BE2C (cell line): ENCODE data around the gene TMED5.
A peak's percentile ranks its signal among the peaks of the same experiment; 100 is the strongest.

Source experiments
- DNase-seq: peaks from one replicate; pipeline ENCODE4 v3.0.0-alpha.2; 2020
- H3K27me3 ChIP-seq: fragments of 250-450 bp; sonication (Bioruptor Pico); 2 replicates; pipeline ENCODE4 v1.5.1; 2020; ENCODE audit warnings: mild to moderate bottlenecking
- H3K36me3 ChIP-seq: fragments of 250-450 bp; sonication (Bioruptor Pico); 2 replicates; pipeline ENCODE4 v1.5.1; 2020; ENCODE audit warnings: mild to moderate bottlenecking
- H3K4me1 ChIP-seq: fragments of 250-450 bp; sonication (Bioruptor Pico); 2 replicates; pipeline ENCODE4 v1.5.1; 2020
- H3K4me3 ChIP-seq: 2 replicates; pipeline ENCODE4 v1.5.1; 2011; ENCODE audit warnings: low read depth, low read length
- H3K9me3 ChIP-seq: fragments of 250-450 bp; sonication (Bioruptor Pico); 2 replicates; pipeline ENCODE4 v1.5.1; 2020
- CTCF ChIP-seq: IDR thresholded peaks from 2 replicates; pipeline ENCODE4 v1.5.1; 2012; ENCODE audit warnings: mild to moderate bottlenecking, low read depth, low read length

The TMED5 gene

GRCh38 chr1:93196591-93196990 lies 16.4 kb upstream of the TMED5 start:
- DNase-seq: no peak
- Histone ChIP-seq H3K9me3 (no peaks in the 10 kb centered on the region), H3K36me3 (no peaks in the 10 kb centered on the region), H3K27me3 (no peaks in the 10 kb centered on the region), H3K4me3 (no peak overlapping the region), H3K4me1 (no peaks in the 10 kb centered on the region)
- TF ChIP-seq CTCF: no peak

GRCh38 chr1:93194231-93194990 lies 14.2 kb upstream of the TMED5 start:
- H3K4me1 ChIP-seq: no peaks in the 10 kb centered on the region
- H3K36me3 ChIP-seq: no peaks in the 10 kb centered on the region
- no peak overlapping the region for H3K4me3 ChIP-seq
- TF ChIP-seq CTCF: no peak
- no peak for DNase-seq
- H3K9me3 ChIP-seq: no peaks in the 10 kb centered on the region
- H3K27me3 ChIP-seq: no peaks in the 10 kb centered on the region

- H3K4me1 ChIP-seq: no peaks in the 10 kb centered on the region
- H3K9me3 ChIP-seq: no peaks in the 10 kb centered on the region
- H3K36me3 ChIP-seq: no peaks in the 10 kb centered on the region
- H3K4me3 ChIP-seq: no peak overlapping the region
- H3K27me3 ChIP-seq: no peaks in the 10 kb centered on the region
- no peak for TF ChIP-seq CTCF
- no peak for DNase-seq
These were observed 10.2 kb upstream of the TMED5 start for GRCh38 chr1:93190432-93190831.

- no peaks in the 10 kb centered on the region for H3K4me1 ChIP-seq
- H3K9me3 ChIP-seq: no peaks in the 10 kb centered on the region
- DNase-seq: no peak
- no peak overlapping the region for H3K4me3 ChIP-seq
- no peaks in the 10 kb centered on the region for H3K27me3 ChIP-seq
- no peak for TF ChIP-seq CTCF
- H3K36me3 ChIP-seq: no peaks in the 10 kb centered on the region
These were observed 6.5 kb upstream of the TMED5 start for GRCh38 chr1:93186667-93187066.

- Histone ChIP-seq H3K27me3 (no peaks in the 10 kb centered on the region), H3K36me3 (no peaks in the 10 kb centered on the region), H3K9me3 (no peaks in the 10 kb centered on the region), H3K4me1 (no peaks in the 10 kb centered on the region), H3K4me3 (peak within 1 kb of the TSS; percentile 84)
- DNase-seq: no peak
- no peak for TF ChIP-seq CTCF
These were observed 755 bp upstream of the TMED5 start, which contains the start of gene CCDC18 for GRCh38 chr1:93180723-93181613. CCDC18 (plus strand) TSS chr1:93180724; CDS start chr1:93183362, 2,638 bp downstream.
